Right atrium auricular region (tissue), 2 donors: ENCODE results near the gene SORBS2. TPM values are rescaled to one million over a fixed set of nuclear protein-coding genes. Genes with fewer than 3 reads are reported as not detected.

Source experiments
- DNase-seq: peaks from one replicate; pipeline ENCODE4 v3.0.0-alpha.2; 2019; ENCODE audit warnings: low spot score
- H3K27ac ChIP-seq, 2 donors: fragments of 200-600 bp; sonication (generic); 1 replicate in 1 of 2; 2 replicates in 1 of 2; pipeline ENCODE4 v1.5.1; 2016 to 2019
- H3K27me3 ChIP-seq, 2 donors: fragments of 200-600 bp; sonication (generic); one replicate each; pipeline versions ENCODE4 v1.5.1 to v1.6.0; 2017 to 2019
- H3K36me3 ChIP-seq: fragments of 200-600 bp; sonication (generic); one replicate; pipeline ENCODE4 v1.5.1; 2016
- H3K4me1 ChIP-seq, 2 donors: fragments of 200-600 bp; sonication (generic); one replicate each; pipeline versions ENCODE4 v1.5.1 to v1.6.0; 2017 to 2019
- H3K4me3 ChIP-seq, 2 donors: fragments of 200-600 bp; sonication (generic); 1 replicate in 1 of 2; 2 replicates in 1 of 2; pipeline ENCODE4 v1.5.1; 2017 to 2019; ENCODE audit warnings: mild to moderate bottlenecking in 1 of 2, moderate library complexity in 1 of 2
- H3K9me3 ChIP-seq, 2 donors: fragments of 200-600 bp; sonication (generic); one replicate each; pipeline ENCODE4 v1.5.1; 2019
- CTCF ChIP-seq, 2 donors: fragments of 200-600 bp; sonication (generic); IDR thresholded peaks; one replicate each; pipeline ENCODE4 v1.5.1; 2019; ENCODE audit warnings: antibody characterized with exemption in 2 of 2
- total RNA-seq, 2 donors: library from RNA; depleted of rRNA; stranded (reverse); fragments of >200 nt; gene quantifications; one replicate each; pipeline ENCODE4 v1.1.0, GENCODE V29; 2016

Gene SORBS2
- total RNA-seq, 2 donors from 2014 or later, result 530 to 741 TPM

GRCh38 chr4:185700048-185700447, 111.9 kb downstream of the SORBS2 start:
- peaks cover 0 to 38% of the 10 kb centered on the region in 2 donors for H3K4me1 ChIP-seq

GRCh38 chr4:185697488-185697887, 114.5 kb downstream of the SORBS2 start:
- Histone ChIP-seq H3K27ac (peak overlapping the region; percentile 3 to 42), H3K36me3 (no peaks in the 10 kb centered on the region), H3K9me3 (no peaks in the 10 kb centered on the region), H3K4me1 (peaks cover 0 to 38% of the 10 kb centered on the region in 2 donors), H3K4me3 (no peak overlapping the region), H3K27me3 (no peaks in the 10 kb centered on the region)
- no peak for DNase-seq
- no peak for TF ChIP-seq CTCF (IDR thresholded peaks at IDR 0.05)

More at GRCh38 chr4:185700048-185700447, 111.9 kb downstream of the SORBS2 start:
- Histone ChIP-seq H3K36me3 (no peaks in the 10 kb centered on the region), H3K27ac (peak overlapping the region; percentile 57 to 63), H3K4me3 (no peak overlapping the region), H3K27me3 (no peaks in the 10 kb centered on the region), H3K9me3 (no peaks in the 10 kb centered on the region)
- DNase-seq, result no peak
- TF ChIP-seq CTCF (IDR thresholded peaks at IDR 0.05), result no peak

GRCh38 chr4:185695743-185696142, 116.3 kb downstream of the SORBS2 start:
- peak overlapping the region in 1 of 2 donors; percentile 41 for H3K27ac ChIP-seq
- H3K9me3 ChIP-seq, result no peaks in the 10 kb centered on the region
- no peak for DNase-seq
- no peaks in the 10 kb centered on the region for H3K36me3 ChIP-seq
- peaks cover 0 to 23% of the 10 kb centered on the region in 2 donors for H3K4me1 ChIP-seq
- no peak for TF ChIP-seq CTCF (IDR thresholded peaks at IDR 0.05)
- H3K27me3 ChIP-seq, result no peaks in the 10 kb centered on the region
- H3K4me3 ChIP-seq, result no peak overlapping the region

- H3K4me1 ChIP-seq, result peaks cover 0 to 14% of the 10 kb centered on the region in 2 donors
- no peak overlapping the region for H3K4me3 ChIP-seq
- peak overlapping the region; percentile 50 to 58 for H3K27ac ChIP-seq
- TF ChIP-seq CTCF (IDR thresholded peaks at IDR 0.05), result no peak
- no peak for DNase-seq
- no peaks in the 10 kb centered on the region for H3K9me3 ChIP-seq
- H3K27me3 ChIP-seq, result no peaks in the 10 kb centered on the region
- H3K36me3 ChIP-seq, result no peaks in the 10 kb centered on the region
Observed at GRCh38 chr4:185693548-185694215, 118.3 kb downstream of the SORBS2 start.

GRCh38 chr4:185689407-185689806, 122.6 kb downstream of the SORBS2 start:
- no peak overlapping the region for H3K27ac ChIP-seq
- DNase-seq, result no peak
- H3K9me3 ChIP-seq, result no peaks in the 10 kb centered on the region
- no peak overlapping the region for H3K4me3 ChIP-seq
- H3K36me3 ChIP-seq, result no peaks in the 10 kb centered on the region
- no peak for TF ChIP-seq CTCF (IDR thresholded peaks at IDR 0.05)
- H3K27me3 ChIP-seq, result no peaks in the 10 kb centered on the region
- peaks cover 0 to 12% of the 10 kb centered on the region in 2 donors for H3K4me1 ChIP-seq

GRCh38 chr4:185685804-185686203, 126.2 kb downstream of the SORBS2 start:
- H3K9me3 ChIP-seq, result no peaks in the 10 kb centered on the region
- peaks cover 0 to 18% of the 10 kb centered on the region in 2 donors for H3K4me1 ChIP-seq
- no peak overlapping the region for H3K4me3 ChIP-seq
- no peak for TF ChIP-seq CTCF (IDR thresholded peaks at IDR 0.05)
- peak overlapping the region; percentile 39 to 79 for H3K27ac ChIP-seq
- no peaks in the 10 kb centered on the region for H3K36me3 ChIP-seq
- H3K27me3 ChIP-seq, result no peaks in the 10 kb centered on the region
- no peak for DNase-seq
